ENCODE measurements around the gene C2orf68.
"Not testable (repeated sequence)": the region's sequence is repeated elsewhere in the genome, so short reads cannot be mapped to it uniquely, and the experiment has no call there.

Gene C2orf68

DNA sequence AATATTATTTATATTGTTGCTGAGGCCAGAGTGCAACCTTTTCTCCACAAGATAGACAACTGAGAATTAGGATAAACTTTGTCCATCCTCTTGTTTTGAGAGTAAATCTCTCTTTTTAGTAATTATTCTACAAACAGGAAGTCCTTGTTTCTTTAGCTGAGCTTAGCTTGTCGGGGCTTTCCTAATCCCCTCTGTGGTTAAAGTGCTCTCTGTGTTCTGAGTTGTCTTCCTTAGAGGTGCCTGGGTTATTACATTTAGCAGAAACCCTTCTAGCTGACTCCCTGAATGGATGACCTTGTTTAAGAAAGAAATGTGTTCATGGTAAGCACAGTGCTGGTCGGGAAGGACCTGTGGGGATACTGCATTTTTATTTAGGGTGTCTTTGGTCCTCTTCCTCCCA, 16.8 kb upstream of the C2orf68 start:
- DNase-seq: no peak

DNA sequence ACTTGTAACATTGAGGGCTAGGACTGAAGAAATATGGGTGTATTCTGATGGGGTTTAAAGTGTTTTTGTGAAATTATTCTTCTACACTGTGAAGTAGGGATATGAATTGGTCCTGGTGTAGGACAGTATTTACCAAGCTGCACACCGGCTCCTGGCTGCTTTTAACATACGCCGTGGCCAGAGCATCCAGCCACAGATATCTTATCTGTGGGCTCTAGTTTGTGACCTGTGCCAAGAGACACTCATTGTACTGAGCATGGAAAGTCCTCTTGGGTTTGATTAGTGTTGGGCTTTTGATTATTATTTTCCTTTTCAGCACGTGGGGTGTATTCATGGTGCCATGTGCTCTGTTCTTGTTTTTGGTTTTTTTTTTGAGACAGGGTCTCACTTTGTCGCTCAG, 12.1 kb upstream of the C2orf68 start:
- no peak for DNase-seq

DNA sequence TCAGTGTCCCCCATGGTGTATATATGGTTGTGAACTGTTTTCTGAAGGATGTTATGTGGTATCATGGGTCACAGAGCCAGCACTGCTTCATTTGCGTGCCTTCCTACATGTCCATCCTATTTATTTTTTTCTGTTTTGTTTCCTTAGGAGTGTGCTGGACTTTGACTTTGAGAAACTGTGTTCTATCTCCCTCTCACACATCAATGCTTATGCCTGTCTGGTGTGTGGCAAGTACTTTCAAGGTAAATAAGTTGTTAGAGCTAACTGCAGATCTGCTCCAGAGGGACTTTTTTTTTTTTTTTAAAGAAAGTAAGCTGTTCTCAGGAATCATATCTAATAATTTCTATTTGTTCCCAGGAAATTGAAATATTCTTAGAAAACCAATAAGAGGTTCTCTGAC, 9.5 kb upstream of the C2orf68 start:
- no peak for DNase-seq

DNA sequence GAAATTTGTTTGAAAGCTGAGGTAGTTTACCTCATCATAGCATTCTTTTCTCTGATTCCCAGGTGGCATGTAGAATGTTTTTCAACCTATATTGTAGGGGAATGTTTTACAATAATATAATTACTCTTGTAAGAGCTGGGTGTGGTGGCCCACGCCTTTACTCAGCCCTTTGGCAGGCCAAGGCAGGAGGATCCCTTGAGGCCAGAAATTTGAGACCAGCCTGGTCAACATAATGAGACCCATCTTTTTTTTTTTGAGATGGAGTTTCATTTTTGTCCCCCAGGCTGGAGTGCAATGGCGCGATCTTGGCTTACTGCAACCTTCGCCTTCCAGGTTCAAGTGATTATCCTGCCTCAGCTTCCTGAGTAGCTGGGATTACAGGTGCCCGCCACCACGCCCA, 7.8 kb upstream of the C2orf68 start:
- DNase-seq: no peak

DNA sequence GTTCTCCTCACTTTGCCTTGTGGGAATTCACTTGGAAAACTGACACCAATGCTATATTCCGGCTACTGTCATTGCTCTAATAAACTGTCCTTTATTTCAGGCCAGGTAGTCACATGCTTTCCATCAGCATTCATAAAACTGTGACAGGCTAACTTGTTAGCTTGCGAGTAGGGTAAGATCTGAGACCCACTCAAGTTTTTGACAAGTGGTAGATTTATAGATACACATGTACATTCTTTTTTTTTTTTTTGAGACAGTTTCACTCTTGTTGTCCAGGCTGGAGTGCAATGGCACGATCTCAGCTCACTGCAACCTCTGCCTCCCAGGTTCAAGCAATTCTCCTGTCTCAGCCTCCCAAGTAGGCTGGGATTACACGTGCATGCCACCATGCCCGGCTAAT, 5.9 kb upstream of the C2orf68 start:
- not testable (repeated sequence) for DNase-seq

DNA sequence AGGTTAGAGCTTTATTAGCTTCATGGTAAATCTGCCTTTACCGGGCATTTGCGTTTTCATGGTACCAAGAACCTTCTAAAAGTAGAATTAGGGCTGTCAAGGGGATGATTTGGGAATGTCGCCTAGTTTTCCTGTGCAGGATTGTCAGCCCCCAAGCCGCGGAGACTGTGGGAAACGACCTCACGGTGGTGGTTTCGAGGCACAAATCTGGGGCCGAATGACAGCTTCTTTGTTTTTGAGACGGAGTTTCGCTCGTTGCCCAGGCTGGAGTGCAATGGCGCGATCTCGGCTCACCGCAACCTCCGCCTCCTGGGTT, 3.5 kb upstream of the C2orf68 start:
- DNase-seq: no peak

DNA sequence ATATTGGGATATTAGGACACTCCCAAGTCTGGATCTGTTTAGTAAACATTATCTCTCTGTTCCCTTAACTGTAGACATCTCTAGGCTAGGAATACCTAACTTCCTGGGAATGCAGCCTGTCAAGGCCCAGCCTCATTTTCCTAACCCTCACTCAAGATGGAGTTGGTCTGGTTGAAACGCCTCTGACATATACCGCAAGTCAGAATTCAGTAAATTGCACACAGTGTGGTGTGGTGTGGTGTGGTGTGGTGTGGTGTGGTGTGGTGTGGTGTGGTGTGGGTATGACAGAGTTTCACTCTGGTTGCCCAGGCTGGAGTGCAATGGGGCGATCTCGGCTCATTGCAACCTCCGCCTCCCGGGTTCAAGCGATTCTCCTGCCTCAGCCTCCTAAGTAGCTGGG, 2.9 kb upstream of the C2orf68 start:
- DNase-seq: not testable (repeated sequence)

DNA sequence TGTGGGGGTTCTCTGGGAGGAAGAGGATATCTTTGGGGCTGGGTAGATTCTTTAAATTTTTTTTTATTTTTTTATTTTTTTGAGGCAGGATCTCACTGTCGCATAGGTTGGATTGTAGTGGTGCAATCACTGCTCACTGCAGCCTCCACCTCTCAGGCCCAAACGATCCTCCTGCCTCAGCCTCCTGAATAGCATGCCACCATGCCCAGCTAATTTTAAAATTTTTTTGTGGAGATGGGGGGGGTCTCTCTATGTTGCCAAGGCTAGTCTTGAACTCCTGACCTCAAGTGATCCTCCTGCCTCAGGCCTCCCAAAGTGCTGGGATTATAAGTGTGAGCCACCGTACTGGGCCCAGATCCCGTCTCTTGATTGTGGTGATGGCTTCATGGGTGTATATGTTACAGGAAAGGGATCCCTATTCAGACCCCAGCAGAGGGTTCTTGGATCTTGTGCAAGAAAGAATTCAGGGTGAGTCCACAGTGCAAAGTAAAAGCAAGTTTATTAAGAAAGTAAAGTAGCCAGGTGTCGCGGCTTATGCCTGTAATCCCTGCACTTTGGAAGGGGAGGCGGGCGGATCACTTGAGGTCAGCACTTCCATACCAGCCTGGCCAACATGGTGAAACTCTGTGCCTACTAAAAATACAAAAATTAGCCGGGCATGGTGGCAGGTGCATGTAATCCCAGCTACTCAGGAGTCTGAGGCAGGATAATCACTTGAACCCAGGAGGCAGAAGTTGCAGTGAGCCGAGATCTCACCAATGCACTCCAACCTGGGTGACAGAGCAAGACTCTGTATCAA, 2.0 kb upstream of the C2orf68 start:
- DNase-seq: no peak

DNA sequence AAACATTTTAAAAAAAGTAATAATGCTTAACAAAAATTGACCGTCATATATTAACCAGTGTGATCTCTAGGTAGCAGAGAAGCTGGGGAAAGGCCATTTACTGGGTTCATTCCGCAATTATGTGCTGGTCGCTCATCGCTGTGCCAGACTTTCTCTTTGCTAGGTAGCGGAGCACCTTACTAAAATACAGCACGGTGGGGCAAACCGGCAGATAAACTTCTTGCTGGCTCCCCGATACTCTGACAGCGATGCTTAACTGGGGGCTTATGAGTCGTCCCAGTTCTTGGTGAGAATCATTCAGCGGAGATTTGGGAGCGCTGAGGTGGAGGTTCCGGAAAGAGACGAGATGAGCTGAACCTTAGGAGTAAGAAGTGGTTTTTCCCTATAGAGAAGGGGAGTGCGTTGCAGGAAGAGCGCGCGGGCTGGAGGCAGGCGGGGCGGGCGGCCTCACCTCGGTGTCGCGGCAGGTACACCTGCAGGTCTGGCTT, 605 bp downstream of the C2orf68 start:
- DNase-seq: no peak

DNA sequence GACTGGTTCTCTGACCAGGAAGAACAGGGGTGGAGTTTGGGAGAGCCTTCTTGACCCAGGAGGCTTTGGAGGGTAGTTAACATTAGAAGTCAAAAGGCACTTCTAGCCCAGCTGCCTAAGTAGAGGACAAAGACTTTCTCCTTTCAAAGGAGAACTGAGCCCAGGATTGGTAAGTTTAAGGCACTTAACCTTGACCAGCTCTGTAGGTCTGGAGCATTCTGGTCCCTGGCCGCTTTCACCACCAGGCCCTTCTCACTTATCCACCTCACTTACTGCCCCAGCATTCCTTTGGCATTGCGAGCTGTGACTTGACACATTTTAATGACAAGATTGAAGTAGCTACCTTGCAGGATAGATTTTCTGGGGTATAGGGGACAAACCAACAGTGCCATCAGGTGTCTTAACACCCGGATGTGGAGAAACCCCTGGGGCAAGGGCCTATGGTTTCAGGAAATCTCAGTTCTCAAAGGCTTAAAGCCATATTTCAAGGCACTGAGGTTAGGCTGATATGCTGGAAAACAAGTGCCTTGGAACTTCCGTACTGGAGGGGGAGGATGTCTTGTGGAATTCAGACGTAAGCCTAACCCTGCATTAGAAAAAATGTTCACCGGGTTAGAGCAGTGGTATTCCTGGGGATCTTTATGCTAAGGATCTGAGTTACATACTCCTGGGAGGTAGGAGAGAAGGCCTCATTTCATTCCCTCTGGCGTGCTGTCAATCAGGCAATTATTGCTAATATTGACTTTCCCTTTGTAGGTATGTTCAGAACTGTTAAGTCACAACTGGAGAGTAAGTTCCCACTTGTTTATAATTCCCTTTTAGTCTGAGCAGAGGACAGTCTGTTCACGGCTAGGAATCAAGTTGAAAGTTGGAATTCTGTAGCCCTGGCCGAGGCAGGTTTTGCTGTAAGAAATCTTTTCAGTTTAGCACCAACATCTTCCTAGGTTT, 4.3 kb downstream of the C2orf68 start:
- no peak for DNase-seq

DNA sequence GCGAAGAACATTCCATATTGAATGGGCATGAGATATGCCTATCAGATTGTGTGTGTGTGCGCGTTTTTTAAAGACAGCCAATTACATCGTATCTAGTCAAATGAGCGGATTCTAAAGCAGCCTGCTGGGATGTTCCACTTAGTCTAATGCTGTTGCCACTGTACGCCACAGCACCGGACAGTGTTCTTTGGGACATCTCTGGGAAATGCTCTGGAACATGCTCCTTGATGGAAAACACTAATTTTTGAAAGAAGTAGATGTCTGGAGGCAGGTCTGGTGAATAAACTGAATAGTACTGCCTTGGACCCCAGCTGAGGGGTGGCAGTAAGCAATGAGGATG, 5.8 kb downstream of the C2orf68 start:
- DNase-seq: no peak

DNA sequence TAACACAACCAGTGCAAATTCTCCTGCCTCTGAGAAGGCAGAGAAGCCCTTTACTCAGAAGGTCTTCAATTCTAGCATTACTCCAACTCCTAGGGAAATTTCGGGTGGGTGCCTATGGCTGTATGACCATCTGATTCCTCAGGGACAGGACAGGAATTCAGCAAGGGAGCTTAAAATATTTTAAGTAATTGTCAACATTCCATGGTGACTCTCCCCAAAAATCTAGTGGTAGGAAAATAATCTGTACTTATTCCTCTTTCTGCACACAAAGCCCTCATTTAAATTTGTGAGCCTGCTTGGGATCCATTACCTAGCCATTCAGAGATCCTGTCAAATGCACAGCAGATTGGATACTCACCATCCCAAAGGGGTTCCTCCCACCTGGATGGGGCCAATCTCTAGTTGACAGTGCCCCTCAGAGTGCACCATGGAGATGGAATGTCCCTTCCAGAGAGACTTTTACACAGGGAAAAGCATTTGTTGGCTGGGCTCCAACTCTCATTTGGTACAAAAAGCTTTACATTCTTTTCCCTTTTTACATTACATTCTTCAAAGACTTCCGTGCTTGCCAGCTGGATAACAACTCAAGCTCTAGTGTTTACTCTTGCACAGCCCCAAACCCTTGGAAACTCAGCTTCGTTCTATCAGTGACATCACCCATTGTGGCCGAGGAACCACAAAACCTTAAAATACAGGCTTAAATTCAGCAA, 6.3 kb downstream of the C2orf68 start:
- no peak for DNase-seq

DNA sequence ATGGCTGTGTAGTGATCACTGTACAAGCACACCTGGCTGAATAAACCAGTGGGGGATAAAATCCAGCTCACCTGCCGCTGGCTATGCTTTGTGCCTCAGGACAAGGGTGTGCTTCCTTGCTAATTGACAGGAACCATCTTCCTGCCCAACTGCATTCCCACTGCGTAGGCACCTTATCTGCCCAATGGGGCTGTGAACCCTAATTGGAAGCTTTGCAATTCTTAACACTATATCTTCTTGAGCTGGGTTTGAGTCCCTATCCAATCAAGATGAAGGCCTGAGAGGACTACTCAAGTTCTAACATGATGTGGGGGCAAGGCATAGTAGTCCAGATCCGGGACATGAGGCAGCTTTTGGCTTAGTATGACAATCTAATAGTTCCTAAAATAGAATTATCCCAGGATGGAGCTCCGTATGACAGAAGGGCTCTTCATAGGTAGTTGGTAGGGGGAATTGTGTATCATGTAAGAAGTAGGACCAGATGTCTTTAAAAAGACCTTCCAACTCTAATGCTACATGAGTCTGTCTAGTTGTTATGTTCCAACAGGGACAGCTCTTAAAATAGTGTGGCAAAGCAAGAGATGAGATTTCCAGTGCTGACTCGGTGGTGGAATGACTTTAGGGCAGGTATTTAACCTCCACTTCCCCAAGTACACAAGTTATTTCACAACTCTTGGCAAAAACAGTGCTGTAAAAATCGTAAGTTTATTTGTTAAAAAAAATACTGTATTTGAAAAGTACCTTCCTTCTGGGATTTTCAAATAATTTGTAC, 7.1 kb downstream of the C2orf68 start:
- no peak for DNase-seq

DNA sequence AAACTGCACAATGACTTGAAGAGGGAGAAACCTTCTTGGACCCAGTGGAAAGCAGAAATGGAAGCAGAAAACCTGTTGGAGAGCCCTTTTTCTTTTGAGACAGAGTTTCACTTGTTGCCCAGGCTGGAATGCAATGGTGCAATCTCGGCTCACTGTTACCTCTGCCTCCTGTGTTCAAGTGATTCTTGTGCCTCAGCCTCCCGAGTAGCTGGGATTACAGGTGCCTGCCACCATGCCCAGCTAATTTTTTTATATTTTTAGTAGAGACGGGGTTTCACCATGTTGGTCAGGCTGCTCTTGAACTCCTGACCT, 7.8 kb downstream of the C2orf68 start:
- not testable (repeated sequence) for DNase-seq

DNA sequence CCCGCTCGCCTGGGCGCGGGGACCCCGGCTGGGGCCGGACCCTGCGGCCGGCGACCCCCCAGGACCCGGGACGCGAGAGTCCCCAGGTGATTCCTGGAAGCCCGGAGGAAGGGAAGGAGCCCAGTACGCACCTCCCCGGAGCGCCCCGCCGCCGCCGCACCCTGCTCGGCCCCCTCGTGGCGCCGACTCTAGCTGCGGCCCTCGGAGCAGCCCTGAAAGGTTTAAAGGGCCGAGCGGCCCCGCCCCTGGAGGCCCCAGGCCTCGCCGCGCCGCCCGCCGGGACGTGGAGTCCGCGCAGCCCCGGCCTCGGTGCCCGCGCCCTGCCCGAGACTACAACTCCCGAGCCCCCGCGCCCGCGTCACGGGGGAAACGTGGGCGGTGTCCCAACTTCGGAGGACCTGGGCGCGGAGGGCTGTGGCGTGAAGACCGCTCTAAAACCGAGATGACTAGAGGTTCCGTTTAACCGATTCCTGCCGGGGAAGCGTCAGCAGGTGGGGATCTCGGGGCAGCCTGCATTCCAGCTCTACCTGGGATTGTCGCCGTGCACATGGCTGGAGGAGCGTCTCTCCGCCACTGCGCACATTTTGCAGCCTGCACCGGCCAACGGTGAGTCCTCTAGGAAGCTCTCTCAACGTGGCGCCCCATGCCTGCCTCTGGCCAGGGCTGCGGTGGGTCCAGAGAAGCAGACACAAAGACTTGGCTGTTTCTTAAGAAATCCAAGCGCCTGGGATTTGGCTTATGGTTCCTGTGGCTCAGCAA, 9.2 kb downstream of the C2orf68 start, which contains the start of gene TMEM150A:
TSS of gene TMEM150A (minus strand) at position 223 of the 759 bp plus-strand sequence. CDS start 750 bp downstream, outside the sequence.
- peak; percentile 79 for DNase-seq

DNA sequence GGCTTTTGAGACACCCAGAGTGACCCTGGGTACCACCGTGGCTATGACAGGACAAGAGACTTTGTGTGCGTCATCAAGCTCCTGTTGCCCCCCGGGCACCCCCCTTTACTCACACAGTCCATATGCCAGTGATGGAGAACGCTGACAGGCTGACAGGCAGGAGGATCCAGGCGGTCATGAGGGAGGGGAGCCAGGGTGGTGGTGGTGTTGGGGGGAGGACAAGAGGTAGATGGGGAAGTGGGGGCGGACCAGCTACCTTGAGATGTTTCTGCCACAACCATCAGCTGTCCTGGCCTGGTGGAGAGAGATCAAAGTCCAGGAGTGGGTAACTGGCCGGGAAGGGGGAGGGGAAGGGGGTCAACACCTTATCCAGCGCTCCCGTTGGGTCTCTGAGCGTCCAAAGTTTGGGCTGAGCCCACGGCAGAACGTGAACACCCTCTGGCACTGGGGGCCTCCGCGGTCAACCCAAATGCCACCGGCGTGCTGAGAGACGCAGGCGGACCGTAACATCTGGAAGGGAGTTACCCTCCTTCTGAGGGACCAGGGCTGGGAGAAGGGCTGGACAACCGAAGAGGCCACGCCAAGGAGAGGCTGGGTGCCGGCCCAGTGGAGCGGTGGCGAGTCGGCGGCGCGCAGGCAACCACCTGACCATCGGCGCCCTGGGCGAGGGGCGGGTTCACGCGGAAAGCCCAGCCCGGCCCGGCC, 9.9 kb downstream of the C2orf68 start:
- DNase-seq: no peak

DNA sequence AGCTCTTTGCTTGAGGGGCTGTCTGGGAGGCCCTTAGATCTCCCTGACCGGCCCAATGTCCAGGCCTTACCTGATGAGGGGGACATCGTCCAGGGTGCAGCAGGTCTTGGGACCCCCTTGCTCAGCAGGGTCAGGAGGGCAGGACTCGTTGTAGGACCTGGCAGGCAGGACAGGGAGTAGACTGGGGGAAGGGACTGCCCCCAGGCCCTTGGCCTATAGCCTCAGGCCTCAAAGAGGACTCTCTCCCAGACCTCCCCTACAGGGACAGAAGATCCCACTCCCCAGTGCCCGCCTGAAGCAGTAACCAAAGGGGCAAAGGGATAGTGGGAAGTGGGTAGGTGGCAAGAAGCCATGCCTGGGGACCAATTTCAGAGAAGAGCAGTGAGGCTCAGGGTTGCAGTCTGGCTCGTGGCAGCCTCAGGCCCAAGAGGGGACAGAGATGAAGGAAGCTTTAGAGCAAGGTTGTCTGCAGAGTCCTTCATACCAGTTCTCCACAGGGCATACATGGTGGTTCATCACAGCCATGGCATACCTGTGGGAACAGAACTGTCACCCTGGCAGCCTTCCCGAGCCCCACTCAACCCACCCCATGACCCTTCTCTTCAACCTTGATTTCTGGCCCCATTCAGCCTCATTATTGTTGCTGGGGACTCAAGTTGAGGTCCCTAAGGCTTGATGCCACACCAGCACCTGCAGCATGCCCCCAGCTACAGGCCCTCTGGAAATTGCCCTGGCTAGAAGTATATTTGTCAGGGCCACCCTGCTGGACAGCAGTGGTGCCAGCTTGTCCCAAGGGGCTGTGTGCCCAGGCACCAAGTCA, 10.7 kb downstream of the C2orf68 start:
- no peak for DNase-seq

DNA sequence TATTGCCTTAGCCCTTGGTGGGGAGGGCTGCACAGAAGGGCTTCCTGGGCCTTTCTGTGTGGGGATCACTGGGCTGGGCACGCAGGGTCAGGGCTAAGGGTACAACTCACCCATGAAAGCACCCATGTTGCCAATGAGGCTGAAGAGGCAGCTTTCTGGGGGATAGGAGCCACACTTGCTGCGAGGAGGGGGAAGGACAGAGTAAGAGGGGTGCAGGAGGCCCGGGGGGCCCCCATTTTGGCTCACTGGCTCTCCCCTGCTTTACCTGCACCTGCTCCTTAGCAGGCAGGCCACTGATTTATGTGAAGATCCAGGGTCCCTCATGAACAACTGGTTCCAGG, 11.7 kb downstream of the C2orf68 start:
- DNase-seq: no peak

DNA sequence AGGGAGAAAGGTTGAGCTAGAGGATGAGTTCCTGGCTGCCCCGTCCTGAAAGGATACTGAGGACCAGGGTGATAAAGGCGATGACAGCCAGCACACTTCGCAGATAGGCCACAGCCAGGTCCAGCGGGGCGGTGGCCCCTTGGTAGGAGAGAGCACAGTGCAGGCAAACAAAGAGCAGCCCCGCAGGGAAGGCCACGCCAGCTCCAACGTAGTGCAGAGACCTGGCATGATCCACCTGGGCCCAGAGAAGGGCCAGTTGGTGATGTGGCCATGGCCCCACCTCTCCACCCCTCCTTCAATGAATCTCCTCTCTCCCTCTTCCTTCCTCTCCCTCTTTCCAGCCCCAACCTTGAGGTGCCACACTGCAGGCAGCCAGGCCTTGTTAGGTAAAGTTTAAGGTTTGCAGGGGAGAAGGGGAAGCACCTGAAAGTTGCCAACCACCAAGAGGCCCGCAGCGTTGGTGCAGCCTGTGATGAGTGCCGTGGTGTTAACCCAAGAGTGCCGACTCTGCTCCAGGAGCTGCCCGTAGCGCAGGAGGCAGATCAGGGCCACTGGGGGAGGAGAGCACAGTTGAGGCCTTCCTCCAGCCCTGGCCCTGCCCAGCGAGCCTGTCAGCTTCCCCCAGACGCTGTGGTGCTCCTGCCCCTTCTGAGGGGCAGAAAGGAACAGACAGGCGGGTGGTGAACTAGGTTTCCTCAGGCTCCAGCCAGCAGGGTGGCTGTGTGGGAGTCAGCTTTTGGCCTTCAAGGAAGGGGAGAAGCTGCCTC, 12.2 kb downstream of the C2orf68 start:
- no peak for DNase-seq

All from activated CD4-positive, alpha-beta T cell treated with anti-CD3 and anti-CD28 coated beads for 1 hour (primary cell).